Left renal pelvis (tissue), 4 donors: ENCODE results near the gene CAMTA1. TPM values are rescaled to one million over a fixed set of nuclear protein-coding genes. Genes with fewer than 3 reads are reported as not detected.
"Not testable (repeated sequence)": the region's sequence is repeated elsewhere in the genome, so short reads cannot be mapped to it uniquely, and the experiment has no call there.

ENCODE experiments used
- DNase-seq, 4 donors: peaks; one replicate each; pipeline ENCODE4 v3.0.0-alpha.2; 2013; ENCODE audit warnings: low read depth in 4 of 4, low spot score in 3 of 4
- polyA plus RNA-seq, 4 donors: library from polyadenylated mRNA; unstranded; fragments of 120-200 nt; gene quantifications; one replicate each; pipeline ENCODE4 v1.2.1, GENCODE V29; 2013; ENCODE audit not compliant: insufficient read length in 4 of 4

The CAMTA1 gene, protein sequence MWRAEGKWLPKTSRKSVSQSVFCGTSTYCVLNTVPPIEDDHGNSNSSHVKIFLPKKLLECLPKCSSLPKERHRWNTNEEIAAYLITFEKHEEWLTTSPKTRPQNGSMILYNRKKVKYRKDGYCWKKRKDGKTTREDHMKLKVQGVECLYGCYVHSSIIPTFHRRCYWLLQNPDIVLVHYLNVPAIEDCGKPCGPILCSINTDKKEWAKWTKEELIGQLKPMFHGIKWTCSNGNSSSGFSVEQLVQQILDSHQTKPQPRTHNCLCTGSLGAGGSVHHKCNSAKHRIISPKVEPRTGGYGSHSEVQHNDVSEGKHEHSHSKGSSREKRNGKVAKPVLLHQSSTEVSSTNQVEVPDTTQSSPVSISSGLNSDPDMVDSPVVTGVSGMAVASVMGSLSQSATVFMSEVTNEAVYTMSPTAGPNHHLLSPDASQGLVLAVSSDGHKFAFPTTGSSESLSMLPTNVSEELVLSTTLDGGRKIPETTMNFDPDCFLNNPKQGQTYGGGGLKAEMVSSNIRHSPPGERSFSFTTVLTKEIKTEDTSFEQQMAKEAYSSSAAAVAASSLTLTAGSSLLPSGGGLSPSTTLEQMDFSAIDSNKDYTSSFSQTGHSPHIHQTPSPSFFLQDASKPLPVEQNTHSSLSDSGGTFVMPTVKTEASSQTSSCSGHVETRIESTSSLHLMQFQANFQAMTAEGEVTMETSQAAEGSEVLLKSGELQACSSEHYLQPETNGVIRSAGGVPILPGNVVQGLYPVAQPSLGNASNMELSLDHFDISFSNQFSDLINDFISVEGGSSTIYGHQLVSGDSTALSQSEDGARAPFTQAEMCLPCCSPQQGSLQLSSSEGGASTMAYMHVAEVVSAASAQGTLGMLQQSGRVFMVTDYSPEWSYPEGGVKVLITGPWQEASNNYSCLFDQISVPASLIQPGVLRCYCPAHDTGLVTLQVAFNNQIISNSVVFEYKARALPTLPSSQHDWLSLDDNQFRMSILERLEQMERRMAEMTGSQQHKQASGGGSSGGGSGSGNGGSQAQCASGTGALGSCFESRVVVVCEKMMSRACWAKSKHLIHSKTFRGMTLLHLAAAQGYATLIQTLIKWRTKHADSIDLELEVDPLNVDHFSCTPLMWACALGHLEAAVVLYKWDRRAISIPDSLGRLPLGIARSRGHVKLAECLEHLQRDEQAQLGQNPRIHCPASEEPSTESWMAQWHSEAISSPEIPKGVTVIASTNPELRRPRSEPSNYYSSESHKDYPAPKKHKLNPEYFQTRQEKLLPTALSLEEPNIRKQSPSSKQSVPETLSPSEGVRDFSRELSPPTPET (N-terminal part only)
- polyA plus RNA-seq, result 10 to 100 TPM; 50.7 to 99.9 (median 87.8) TPM

DNA sequence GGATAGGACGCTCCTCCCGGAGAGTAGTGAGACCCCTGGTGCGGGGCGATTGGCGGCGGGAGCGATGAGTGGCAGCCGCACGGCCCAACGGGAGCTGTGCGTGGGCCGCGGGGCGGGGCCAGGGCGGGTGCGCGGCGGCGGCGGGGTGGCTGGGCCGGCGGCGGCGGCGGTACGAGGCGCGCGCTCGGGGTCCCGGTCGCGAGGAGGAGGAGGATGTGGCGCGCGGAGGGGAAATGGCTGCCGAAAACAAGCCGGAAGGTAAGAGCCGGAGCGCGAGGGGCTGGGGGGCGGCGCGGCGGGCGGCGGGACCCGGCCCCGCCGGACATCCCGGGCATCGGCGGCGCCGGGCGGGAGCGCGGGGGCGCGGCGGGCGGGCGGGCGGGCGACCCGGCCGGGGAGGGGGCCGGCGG, at the start of gene CAMTA1:
Gene CAMTA1 (plus strand): TSS at position 137 of the 410 bp plus-strand sequence. CDS start 77 bp downstream, at position 214.
- DNase-seq, result no peak

DNA sequence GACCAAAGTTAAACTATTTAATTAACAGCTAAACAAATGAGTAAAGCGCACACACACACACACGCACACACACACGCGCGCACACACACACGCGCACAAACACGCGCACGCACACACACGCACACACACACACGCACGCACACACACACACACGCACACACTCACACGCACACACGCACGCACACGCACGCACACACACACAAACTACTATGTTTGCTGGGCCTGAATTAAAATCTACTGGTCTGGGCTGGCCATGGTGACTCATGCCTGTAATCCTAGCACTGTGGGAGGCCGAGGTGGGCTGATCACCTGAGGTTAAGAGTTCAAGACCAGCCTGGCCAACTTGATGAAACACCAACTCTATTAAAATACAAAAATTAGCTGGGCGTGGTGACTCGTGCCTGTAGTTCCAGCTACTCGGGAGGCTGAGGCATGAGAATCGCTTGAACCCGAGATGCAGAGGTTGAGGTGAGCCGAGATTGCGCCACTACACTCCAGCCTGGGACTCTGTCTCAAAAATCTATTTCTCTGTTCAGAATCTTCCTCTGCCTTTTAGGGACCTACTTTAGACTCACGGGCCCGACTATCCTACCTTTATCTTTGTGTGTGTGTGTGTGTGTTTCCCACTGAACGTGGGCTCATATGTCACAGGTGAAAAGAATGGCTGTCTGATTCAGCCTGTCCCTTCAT, 46.1 kb upstream of the CAMTA1 start:
- no peak for DNase-seq

DNA sequence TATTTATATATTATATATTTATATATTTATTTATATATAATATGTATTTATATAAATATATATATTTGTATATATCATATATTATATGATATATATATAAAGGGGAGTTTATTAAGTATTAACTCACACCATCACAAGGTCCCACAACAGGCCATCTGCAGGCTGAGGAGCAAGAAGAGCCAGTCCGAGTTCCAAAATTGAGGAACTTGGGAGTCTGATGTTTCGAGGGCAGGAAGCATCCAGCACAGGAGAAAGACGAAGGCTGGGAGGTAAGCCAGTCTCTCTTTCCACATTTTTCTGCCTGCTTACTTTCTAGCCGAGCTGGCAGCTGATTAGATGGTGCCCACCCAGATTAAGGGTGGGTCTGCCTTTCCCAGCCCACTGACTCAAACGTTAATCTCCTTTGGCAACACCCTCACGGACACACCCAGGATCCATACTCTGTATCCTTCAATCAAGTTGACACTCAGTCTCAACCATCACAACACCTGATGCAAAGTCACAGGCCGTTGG, 42.5 kb upstream of the CAMTA1 start:
- DNase-seq, result not testable (repeated sequence)

DNA sequence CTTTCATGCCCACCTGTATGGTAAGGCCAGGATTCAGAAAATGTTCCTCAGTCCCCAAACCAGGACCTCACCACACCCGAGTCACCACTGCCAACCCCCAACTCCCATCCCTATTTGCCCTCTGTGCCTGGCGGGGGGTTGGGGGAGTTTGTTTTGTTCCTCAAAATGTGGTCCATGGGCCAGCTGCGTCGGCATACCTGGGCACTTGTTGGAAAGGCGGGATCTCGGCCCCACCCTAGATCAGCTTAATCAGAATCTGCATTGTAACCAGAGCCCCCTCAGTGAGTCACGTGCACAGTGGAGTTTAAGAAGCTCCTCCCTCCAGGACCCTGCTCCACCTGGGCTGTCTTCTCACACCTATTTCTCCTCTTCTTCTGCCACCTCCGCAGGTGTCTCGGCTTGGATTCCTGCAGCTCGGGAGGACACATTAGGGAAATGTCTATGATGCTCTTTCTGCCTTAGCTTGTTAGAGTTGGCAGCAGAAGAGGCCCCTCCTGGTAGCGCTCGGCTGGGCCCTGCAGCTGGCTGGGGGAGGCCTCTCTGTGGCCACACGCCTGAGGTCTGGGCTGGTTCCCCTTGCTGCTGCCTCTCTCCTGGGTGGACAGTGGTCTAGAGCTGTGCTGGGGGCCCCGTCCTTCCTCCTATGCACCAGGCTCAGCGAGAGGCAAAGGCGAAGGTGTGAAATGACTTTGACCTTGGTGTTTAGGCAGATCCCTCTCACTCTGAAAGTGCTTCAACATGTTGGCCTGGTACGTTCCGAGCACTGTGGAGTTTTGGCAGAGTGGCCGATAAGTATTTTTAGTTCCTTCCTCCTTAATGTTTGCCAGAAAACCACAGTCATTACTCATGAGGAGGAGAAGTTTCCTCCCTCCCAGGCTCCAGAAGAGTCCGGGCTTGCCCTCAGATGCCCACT, 41.8 kb upstream of the CAMTA1 start:
- DNase-seq, result no peak

DNA sequence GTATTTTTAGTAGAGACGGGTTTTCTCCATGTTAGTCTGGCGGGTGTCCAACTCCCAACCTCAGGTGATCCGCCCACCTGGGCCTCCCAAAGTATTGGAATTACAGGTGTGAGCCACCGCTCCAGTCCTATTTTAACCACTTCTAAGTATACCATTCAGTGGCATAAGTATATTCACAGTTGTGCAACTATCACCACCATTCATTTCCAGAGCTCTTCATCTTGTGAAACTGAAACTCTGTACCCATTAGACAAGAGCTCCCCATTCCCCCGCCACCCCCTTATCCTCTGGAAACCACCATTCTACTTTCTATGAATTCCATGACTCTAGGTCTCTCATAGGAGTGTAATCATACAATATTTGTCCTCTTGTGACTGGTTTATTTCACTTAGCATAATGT, 40.2 kb upstream of the CAMTA1 start:
- no peak for DNase-seq

DNA sequence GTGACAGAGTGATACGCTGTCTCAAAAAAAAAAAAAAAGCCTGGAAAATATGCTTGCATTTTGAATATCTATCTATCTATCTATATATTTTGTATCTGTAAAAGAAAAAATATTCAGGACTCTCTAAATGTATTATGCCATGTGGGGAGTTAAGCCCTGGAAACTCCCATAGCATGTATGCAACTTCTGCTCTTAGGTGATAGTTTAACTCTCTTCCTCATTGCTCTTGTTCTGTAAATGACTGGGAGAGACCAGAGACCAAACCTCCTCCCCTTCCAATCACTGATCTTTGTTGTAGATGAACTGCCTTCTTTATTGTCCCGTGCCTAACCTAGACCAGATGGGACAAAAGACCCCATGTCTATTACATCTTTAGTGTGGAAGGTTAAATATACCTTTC, 37.6 kb upstream of the CAMTA1 start:
- DNase-seq, result no peak

DNA sequence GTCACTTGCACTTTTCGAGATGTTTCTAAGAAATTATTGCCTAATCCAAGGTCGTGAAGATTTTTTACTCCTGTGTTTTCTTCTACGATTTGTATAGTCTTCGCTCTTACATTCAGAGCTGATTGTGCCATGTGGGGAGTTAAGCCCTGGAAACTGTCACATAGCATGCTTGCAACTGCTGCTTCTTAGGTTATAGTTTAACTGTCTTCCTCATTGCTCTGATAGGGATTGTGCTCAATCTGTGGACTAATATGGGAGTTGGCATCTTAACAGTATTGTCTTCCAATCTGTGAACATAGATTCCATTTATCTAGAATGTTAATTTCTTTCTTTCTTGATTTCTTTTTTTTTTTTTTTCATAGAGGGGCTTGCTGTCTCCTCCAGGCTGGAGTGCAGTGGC, 34.8 kb upstream of the CAMTA1 start:
- DNase-seq, result no peak

DNA sequence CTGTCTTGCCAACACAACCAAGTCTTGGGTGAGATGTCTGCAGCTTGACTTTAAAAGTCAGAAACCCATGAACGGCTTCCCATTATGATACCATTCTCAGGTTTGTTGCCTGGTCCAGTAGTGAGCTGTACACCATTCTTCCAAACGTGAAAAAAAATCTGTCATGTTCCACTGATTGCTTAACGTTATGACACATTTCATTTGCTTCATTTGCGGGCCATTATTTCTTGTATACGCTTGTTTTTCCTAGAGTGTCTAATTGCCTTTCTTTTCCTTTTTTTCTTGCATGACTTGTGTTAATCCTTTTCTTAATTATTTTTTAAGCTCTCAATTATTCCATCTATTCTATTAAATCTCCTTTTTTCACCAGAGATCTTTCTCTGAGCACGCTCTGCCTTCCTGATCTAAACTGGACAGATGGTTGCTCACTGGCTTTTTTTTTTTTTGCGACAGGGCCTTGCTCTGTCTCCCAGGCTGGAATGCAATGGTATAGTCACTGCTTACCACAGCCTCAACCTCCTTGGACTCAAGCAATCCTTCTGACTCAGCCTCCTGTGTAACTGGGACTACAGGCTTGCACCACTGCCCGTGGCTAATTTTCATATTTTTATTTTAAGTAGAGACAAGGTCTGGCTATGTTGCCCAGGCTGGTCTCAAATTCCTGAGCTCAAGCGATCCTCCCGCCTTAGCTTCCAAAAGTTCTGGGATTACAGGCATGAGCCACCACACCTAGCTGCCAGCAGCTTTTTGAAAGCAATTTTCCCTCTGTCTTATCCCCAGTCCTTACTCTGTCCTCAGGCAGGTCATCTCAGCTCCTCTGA, 31.7 kb upstream of the CAMTA1 start:
- DNase-seq, result no peak

DNA sequence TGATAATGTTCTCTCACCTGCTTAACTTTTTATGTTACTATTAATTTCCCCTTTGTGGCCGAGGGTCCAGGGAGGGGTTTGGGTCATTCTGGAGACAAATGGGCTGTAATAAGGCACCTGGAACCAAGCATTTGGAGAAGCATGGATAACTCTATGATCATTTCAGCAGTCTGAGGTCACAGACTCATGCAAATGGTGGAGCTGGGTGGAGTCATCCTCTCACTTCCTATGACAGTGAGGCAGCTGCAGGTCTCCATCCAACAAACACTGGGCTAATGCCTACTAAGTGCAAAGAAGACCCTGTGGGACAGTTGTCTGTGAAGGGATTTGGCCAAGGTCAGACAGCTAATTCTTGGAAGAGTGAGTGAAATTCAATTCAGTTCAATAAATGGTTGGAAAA, 28.8 kb upstream of the CAMTA1 start:
- DNase-seq, result no peak

DNA sequence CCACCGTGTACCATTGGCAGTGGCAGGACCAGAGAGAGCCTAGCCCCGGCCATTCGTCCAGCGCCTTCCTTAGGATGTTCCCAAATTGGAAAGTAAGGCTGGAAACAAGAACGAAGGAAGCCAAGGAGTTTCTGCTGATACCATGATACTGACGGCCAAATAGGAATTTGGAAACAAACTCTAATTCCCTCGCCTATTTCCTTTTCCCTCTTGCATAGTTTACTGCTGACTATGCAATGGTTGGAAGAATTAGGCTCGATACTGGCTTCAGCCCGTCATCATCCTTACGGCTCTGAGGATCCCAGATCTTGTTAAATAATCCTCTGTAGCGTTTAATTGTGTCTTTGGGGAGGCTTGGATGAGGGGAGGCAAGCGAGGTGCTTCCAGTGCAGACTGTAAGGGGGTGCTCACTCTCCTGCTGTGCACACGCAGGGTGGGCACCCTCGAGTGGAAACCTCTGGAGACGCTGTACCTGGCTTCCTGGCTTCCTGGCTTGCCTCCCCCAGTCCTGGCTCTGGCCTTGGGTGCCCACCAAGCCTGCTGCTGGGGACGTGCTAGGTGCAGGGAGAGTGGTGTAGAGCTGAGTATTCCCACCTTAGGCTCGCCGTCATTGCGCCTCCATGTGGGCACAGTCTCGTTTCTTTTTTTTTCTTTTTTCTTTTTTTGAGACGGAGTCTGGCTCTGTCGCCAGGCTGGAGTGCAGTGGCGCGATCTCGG, 27.4 kb upstream of the CAMTA1 start:
- no peak for DNase-seq

DNA sequence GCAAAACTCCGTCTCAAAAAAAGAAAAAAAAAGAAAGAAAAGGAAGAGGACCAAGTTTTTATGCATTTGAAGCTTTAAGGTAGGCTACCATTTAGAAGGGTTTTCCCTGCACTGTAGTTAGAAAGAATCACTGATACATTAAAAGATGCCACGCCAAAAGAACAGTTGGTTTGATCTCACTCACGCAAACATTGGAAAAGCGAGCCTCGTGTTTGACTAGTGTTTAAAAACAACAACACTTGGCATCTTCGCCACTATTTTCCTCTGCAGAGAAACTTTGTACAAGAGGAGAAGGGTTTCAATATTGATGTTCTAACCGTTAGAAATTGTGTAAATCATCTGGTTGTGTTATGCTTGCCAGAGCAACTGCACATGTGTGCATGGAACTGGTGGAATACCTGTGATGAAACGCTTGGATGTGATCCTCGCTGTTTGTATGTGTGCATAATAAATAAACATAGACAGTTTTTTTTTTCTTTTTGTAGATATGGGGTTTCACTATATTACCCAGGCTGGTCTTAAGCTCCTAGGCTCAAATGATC, 24.0 kb upstream of the CAMTA1 start:
- DNase-seq, result no peak

DNA sequence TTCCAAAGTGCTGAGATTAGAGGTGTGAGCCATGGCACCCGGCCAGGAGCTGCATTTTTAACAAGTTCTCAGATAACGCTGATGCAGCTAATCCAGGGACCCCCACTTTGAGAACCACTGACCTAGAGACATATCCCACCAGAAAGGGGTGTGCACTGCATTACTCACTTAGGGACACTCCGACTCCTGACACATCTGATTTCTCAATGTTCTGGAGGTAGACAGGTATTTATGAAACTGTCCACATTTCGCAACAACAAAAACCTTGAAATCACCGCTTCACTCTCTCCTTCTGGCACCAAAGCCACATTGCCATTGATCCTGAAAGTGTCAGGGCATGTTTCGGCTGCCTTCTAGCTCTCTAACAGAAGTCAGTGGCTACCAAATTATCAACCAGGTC, 23.2 kb upstream of the CAMTA1 start:
- DNase-seq, result no peak

DNA sequence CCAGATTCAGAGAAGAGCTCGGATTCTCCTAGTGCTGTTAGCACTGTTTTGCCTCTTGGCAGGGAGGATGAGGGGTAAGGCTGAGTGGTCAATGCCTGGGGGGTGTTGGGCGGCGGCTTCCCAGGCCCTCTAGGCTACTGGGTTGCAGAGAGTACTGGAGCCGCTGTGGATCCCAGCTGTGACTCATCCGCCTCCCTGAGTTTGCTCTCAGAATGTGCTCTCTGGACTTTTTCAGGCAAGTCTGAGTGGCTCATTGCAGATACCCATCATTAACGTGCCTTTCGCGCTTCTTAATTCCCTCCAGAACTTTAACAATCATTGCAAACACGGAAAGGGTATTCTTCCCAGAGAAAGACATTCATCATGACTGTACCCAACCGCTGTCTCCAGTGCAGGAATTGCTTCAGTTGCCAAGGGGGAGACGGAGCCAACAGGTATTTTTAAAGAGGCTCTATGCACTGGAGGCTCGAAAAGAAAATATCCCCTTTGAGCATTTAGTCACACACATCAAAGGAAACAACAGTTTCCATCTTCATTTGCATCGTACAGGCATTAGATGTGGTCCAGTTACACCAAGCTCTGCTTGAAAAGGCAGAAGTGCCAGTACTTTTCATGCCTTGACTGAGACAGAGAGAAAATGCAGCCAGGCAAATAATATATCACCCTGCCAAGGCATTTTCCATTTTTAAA, 14.4 kb upstream of the CAMTA1 start:
- DNase-seq, result no peak

DNA sequence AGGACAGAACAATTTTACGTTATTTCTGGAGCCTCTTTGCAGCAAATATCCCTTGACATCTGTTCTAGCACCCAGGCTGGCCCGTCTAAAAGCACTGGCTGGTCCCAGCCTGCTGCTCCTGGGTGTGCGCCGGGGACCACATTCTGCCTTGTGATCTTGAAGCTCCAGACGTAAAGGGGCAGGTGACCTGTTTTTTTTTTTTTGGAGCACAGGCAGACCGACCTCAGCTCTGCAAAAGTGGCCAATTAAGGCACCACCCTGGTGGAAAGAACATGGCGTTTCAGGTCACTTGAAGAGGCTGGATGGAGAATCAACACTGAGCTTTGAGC, 13.8 kb upstream of the CAMTA1 start:
- no peak for DNase-seq

DNA sequence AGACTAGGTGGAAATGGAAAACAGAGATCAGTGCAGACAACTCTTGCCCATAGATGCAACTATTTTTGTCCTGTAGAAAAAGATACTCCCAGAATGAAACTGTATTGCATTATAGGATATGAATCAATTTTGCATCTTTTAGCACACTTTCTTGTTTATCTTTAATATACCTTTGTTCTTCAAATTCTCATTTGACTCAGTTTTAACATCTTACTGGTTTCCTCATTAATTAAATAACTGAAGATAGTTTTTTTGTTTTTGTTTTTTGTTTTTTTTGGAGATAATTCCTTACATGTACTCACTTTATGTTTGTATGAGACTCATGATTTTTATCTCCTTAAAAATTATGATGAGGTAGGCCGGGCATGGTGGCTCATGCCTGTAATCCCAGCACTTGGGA, 10.9 kb upstream of the CAMTA1 start:
- no peak for DNase-seq

DNA sequence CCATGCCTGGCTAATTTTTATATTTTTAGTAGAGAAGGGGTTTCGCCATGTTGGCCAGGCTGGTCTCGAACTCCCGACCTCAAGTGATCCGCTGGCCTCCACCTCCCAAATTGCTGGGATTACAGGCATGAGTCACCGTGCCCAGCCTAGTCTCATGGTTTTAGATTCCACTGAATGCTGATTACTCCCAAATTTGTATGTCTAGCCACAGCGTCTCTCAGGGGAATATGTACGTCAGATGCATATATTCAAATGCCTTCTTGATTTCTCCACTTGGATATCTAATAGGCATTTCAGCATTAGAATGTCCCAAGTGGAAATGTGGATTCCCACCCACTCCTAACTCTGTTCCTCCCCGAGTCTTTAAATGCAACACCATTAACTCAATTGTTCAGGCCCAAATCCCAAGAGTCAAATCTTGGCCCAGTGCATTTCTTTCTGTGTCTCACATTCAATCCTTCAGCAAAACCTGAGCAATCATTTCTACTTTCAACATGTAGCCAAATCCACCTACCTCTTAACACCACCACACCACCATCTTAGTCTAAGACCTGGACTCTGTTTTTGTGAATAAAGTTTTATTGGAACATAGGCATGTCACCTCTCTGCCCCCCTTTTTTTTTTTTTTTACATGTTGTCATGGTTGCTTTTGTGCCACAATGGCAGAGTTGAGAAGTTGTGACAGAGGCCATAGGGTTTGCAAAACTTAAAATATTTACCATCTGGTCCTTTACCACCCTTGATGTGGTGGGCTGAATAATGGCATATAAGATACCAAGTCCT, 9.8 kb upstream of the CAMTA1 start:
- no peak for DNase-seq
